Activated T-helper 1 cell treated with anti-CD3 and anti-CD28 coated beads, Interleukin-12 subunit alpha, Interleukin-12 subunit beta, Interleukin-2, Interleukin-4 antibody, amounts not matched to agents 30 ng/mL and 10 ng/mL and 1 ng/mL, durations not matched to agents 14 hours and 24 hours and 36 hours (primary cell): ENCODE results near the gene BORCS5. TPM values are rescaled to one million over a fixed set of nuclear protein-coding genes. Genes with fewer than 3 reads are reported as not detected.

Experiments
- DNase-seq: peaks from one replicate; pipeline ENCODE4 v3.0.0; 2021; ENCODE audit warnings: low spot score
- H3K27ac Mint-ChIP-seq: one replicate; pipeline ENCODE4 v1.8.0; 2021; ENCODE audit warnings: mild to moderate bottlenecking, mixed read lengths
- H3K27me3 Mint-ChIP-seq: one replicate; pipeline ENCODE4 v1.8.0; 2022; ENCODE audit warnings: mild to moderate bottlenecking, moderate library complexity, mixed read lengths; ENCODE audit not compliant: insufficient read depth
- H3K36me3 Mint-ChIP-seq: one replicate; pipeline ENCODE4 v1.8.0; 2021; ENCODE audit warnings: low read depth, mixed read lengths
- H3K4me1 Mint-ChIP-seq: one replicate; pipeline ENCODE4 v1.8.0; 2021; ENCODE audit warnings: low read depth, mixed read lengths
- H3K4me3 Mint-ChIP-seq: one replicate; pipeline ENCODE4 v1.8.0; 2021; ENCODE audit warnings: mild to moderate bottlenecking, moderate library complexity, mixed read lengths
- H3K9me3 Mint-ChIP-seq: one replicate; pipeline ENCODE4 v1.8.0; 2021; ENCODE audit warnings: mixed read lengths
- intact Hi-C: fragments of 100-400 bp; cut with micrococcal nuclease; formaldehyde crosslinking; loops from one replicate; pipeline ENCODE4 v1.15.1; 2024
- total RNA-seq: library from RNA; stranded (reverse); gene quantifications from 2 replicates; pipeline ENCODE4 v1.2.3, GENCODE V29; 2022

BORCS5 gene
- total RNA-seq, 1 donor from 2014 or later, result 39.6 TPM

DNA sequence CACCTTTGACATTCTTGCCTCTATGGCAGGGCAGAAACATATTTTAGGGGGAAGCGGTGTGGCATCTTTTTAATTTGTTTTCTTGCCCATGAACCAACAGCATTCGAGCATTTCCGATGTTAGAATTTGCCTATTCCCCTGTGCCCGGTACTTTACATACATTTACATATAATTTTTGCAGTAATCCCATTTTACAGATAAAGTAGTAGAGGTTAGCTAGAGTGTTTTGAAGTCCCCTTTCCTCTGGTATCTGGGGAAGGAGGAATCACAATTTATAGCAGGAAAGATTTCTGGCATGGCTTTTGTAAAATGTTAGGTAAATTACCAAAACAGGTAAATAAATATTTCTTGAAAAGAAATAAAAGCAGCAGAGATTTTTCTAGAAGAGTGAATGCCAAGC is 1.6 kb downstream of the BORCS5 start:
- intact Hi-C loops, result loop anchor here (1.0 to 10.0 kb wide), 3 partner anchors 249 to 1184 kb away; partner anchors contain the start of genes GSG1 and SMIM10L1

DNA sequence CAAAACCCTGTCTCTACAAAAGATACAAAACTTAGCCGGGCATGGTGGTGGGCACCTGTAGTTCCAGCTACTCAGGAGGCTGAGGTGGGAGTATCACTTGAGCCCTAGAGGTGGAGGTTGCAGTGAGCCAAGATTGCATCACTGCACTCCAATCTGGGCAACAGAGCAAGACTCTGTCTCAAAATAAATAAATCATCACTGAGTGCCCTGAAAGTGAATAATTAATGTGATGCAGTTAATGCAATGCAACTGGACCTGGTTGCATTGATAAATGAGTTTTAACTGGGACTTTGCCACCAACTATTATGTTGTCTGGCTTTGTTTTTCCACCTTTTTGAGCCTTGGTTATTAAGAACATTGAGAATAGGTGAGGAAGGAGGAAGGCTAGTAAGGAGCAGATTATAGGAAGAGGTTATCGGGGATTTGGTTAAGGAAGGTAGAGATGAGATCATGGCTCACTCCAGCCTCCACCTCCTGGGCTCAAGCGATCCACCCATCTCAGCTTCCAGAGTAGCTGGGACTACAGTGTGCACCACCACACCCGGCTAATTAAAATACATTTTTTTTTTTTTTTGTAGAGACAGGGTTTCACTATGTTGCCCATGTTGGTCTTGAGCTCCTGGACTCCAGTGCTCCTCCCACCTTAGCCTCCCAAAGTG is 8.0 kb downstream of the BORCS5 start:
- H3K36me3 Mint-ChIP-seq, result peaks cover 30% of the 10 kb centered on the region
- DNase-seq, result no peak
- peaks cover 51% of the 10 kb centered on the region for H3K4me1 Mint-ChIP-seq
- no peaks in the 10 kb centered on the region for H3K9me3 Mint-ChIP-seq
- H3K27me3 Mint-ChIP-seq, result no peaks in the 10 kb centered on the region
- no peak overlapping the region for H3K4me3 Mint-ChIP-seq
- intact Hi-C loops, result no loop called here
- H3K27ac Mint-ChIP-seq, result no peak overlapping the region

More for the DNA sequence above, 1.6 kb downstream of the BORCS5 start:
- no peaks in the 10 kb centered on the region for H3K9me3 Mint-ChIP-seq
- H3K4me1 Mint-ChIP-seq, result peaks cover 49% of the 10 kb centered on the region
- H3K27ac Mint-ChIP-seq, result peak overlapping the region; percentile 96
- peaks cover 12% of the 10 kb centered on the region for H3K36me3 Mint-ChIP-seq
- peak overlapping the region; percentile 97 for H3K4me3 Mint-ChIP-seq
- H3K27me3 Mint-ChIP-seq, result no peaks in the 10 kb centered on the region
- no peak for DNase-seq

DNA sequence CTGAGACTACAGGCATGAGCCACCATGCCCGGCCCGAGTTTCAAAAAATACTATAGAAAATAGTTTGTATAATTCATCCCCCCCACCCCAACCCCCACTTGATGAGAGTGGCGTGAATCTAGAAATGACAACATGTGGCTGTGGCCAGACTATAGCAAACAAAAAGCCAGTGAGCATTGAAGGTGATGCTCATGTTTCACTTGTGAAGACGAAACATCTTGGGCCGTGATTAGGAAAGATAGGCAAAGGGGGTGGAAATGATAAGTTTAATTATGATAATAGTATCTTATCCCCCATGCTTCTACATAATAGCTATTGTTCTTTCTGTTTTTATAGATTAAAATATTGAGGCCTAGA is 8.5 kb downstream of the BORCS5 start:
- H3K9me3 Mint-ChIP-seq, result no peaks in the 10 kb centered on the region
- peaks cover 51% of the 10 kb centered on the region for H3K4me1 Mint-ChIP-seq
- peaks cover 30% of the 10 kb centered on the region for H3K36me3 Mint-ChIP-seq
- intact Hi-C loops, result no loop called here
- H3K27ac Mint-ChIP-seq, result no peak overlapping the region
- H3K27me3 Mint-ChIP-seq, result no peaks in the 10 kb centered on the region
- H3K4me3 Mint-ChIP-seq, result no peak overlapping the region
- no peak for DNase-seq

DNA sequence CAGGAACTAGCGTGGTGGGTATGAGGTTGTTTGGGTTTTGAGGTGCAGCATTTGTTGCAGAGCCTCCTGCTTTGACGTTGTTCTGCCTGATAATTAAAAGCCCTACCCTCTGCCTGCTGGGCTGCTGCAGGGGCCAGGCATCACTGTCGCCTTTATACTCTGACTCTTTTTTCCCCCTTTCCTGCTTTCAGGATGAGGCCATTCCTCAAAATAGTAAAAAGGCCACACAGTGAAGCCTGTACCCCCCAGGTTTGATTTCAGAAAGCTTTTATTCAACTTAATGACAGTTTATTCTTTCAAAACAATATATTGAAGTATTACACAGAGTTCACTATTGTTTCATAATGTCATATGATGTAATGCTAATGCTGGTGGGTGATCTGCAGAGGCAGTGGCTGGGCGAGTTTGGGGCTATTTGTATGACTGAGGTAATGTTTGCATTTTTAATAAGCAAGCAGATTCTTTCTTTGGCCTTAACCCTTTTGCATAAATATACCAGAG is 9.1 kb downstream of the BORCS5 start:
- Mint-ChIP-seq H3K36me3 (peaks cover 30% of the 10 kb centered on the region), H3K4me1 (peaks cover 51% of the 10 kb centered on the region), H3K27me3 (no peaks in the 10 kb centered on the region), H3K4me3 (no peak overlapping the region), H3K9me3 (no peaks in the 10 kb centered on the region), H3K27ac (no peak overlapping the region)
- intact Hi-C loops, result no loop called here
- DNase-seq, result no peak

DNA sequence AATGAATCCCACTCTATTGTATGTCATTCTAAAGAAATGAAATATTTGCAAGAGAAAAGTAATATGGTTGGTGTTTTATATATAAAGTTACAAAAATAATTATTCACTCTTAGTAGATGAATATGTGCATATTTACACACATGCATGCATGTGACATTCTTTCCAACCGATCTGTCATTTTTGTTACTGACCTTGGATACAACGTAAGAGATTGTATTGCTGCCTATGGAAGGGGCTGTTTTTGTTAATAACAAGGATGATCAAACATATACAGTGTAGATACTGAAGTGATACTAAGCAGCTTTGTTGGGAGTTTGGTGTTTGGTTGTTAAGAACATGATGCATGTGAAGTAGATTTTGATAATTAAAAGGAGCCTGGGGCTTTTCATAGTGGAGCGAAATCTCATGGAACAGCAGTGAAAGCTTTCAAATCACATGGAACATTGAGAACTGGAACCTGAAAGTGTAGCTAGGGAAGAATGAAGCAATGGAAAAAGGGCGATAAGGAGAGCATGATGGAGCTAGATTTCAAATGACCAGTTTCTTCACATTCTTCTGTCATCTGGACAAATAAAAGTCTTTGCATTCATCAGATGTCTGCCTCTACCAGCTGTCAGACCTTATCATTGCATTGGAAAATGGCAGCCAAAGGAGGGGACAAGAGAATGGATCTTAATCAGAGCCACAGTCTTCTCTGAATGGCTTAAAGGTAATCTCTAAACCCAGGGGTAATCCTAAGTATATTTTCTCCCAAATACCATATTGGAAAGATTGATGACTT is 10.0 kb downstream of the BORCS5 start:
- Mint-ChIP-seq H3K4me1 (peaks cover 43% of the 10 kb centered on the region), H3K9me3 (no peaks in the 10 kb centered on the region), H3K27ac (peak overlapping the region; percentile 53), H3K27me3 (no peaks in the 10 kb centered on the region), H3K36me3 (peaks cover 25% of the 10 kb centered on the region), H3K4me3 (no peak overlapping the region)
- intact Hi-C loops, result no loop called here
- DNase-seq, result no peak

DNA sequence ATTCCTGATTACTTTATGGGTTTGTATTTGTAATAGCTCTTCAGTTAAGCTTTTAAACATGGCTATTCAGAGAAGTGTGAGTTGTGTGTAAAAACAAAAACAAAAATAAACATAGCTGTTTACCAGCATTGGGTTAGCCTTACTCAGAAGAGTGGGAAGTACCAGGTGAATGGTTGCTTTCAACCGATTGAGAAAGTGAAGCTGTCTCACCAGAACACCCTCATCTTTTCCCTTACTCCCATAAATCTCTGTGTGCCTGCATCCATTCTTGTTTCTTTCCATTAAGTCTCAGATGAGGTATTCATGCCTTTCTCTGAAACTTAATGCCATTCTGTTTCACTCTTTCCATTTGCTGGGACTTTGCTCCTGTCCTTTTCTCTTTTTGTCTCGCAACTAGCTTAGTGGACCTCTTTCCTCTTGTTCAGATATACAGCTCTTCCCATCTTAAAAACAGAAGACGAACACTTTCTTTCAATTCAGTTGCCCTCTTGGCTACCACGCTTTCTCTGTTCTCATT is 10.7 kb downstream of the BORCS5 start:
- no peak for DNase-seq
- Mint-ChIP-seq H3K9me3 (no peaks in the 10 kb centered on the region), H3K27ac (peak overlapping the region; percentile 18), H3K36me3 (peaks cover 23% of the 10 kb centered on the region), H3K4me1 (peaks cover 39% of the 10 kb centered on the region), H3K27me3 (no peaks in the 10 kb centered on the region), H3K4me3 (no peak overlapping the region)
- intact Hi-C loops, result no loop called here

DNA sequence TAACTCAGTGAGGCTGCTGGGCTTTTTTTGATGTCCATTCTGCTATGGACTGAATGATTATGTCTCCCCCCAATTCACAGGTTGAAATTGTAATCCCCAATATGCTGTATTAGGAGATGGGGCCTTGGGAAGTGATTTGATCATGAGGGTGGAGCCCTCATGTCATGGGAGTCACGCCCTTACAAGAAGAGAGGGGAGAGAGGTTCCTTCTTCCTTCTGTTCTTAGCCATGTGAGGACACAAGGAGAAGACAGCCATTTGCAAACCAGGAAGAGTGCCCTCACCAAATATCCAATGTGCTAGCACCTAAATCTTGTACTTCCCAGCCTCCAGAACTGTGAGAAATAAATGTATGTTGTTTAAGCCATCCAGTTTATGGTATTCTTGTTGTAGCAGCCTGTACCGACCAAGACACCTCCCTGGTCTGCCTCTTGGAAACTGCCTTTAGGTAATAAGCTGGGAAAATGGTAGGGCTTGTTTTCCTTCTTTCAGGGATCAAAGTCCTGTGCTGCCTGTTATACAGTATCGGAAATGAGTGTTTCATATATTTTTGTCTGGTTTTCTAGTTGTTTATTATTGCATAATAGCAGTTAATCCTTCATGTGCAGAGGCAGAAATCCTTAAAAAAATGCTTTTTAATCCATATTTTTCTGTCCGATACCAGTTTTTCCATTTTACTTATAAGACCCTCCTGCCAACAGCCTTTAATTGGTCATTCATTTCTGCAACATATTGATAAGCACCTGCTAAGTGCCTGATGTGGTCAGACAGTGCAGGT is 16.3 kb downstream of the BORCS5 start:
- intact Hi-C loops, result no loop called here
- Mint-ChIP-seq H3K36me3 (peaks cover 27% of the 10 kb centered on the region), H3K27me3 (no peaks in the 10 kb centered on the region), H3K9me3 (no peaks in the 10 kb centered on the region), H3K4me1 (peaks cover 26% of the 10 kb centered on the region), H3K4me3 (no peak overlapping the region), H3K27ac (no peak overlapping the region)
- no peak for DNase-seq

DNA sequence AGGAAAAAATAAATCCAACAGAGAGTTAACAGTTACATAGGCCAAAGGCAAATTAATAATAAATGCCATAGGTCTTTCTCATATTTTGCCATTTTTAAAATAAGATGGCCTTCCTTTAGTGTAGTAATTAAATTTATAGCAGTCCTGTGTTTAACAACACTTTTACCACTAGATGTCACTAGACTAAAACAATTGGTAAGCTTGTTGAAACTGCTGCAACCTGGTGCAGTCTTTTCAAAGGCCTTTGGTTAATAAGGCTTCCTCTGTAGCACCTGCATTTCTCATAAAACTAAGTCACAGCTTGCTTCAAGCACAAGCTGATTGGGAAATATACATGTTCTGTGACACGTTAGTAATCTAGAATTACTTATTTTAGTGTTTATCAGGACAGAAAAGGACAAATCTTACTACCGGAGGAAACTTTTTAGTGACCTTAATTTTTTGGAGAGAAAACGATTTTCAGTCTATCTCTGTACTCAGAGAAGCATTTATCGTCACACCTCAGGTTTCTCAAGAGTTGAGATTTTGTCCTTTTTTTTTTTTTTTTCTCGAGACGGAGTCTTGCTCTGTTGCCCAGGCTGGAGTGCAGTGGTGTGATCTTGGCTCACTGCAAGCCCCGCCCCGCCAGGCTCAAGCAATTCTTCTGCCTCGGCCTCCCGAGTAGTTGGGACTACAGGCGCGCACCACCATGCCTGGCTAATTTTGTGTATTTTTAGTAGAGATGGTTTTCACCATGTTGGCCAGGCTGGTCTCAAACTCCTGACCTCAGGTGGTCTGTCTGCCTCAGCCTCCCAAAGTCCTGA is 20.0 kb downstream of the BORCS5 start:
- no peaks in the 10 kb centered on the region for H3K27me3 Mint-ChIP-seq
- peak; percentile 12 for DNase-seq
- no peaks in the 10 kb centered on the region for H3K9me3 Mint-ChIP-seq
- peaks cover 29% of the 10 kb centered on the region for H3K36me3 Mint-ChIP-seq
- peaks cover 39% of the 10 kb centered on the region for H3K4me1 Mint-ChIP-seq
- no peak overlapping the region for H3K4me3 Mint-ChIP-seq
- intact Hi-C loops, result loop anchor here (1.0 to 2.0 kb wide), 11 partner anchors 13 to 360 kb away; no protein-coding TSS in a partner anchor
- peak overlapping the region; percentile 41 for H3K27ac Mint-ChIP-seq

DNA sequence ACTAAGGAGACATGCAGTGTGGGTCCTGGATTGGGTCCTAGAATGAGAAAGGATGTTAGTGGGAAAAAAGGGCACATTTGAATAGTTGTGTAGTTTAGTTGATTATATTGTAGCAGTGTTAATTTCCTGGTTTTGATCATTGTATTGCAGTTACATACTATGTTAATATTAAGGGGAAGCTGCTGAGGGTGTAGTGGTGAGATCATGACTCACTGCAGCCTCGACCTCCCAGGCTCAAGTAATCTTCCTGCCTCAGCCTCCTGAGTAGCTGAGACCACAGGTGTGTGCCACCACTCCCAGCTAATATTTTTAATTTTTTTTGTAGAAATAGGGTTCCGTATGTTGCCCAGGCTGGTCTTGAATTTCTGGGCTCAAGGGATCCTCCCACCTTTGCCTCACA is 21.7 kb downstream of the BORCS5 start:
- no peaks in the 10 kb centered on the region for H3K27me3 Mint-ChIP-seq
- peaks cover 25% of the 10 kb centered on the region for H3K36me3 Mint-ChIP-seq
- H3K9me3 Mint-ChIP-seq, result peaks cover 1% of the 10 kb centered on the region
- H3K4me1 Mint-ChIP-seq, result peaks cover 46% of the 10 kb centered on the region
- intact Hi-C loops, result no loop called here
- no peak overlapping the region for H3K4me3 Mint-ChIP-seq
- peak overlapping the region; percentile 42 for H3K27ac Mint-ChIP-seq
- no peak for DNase-seq

DNA sequence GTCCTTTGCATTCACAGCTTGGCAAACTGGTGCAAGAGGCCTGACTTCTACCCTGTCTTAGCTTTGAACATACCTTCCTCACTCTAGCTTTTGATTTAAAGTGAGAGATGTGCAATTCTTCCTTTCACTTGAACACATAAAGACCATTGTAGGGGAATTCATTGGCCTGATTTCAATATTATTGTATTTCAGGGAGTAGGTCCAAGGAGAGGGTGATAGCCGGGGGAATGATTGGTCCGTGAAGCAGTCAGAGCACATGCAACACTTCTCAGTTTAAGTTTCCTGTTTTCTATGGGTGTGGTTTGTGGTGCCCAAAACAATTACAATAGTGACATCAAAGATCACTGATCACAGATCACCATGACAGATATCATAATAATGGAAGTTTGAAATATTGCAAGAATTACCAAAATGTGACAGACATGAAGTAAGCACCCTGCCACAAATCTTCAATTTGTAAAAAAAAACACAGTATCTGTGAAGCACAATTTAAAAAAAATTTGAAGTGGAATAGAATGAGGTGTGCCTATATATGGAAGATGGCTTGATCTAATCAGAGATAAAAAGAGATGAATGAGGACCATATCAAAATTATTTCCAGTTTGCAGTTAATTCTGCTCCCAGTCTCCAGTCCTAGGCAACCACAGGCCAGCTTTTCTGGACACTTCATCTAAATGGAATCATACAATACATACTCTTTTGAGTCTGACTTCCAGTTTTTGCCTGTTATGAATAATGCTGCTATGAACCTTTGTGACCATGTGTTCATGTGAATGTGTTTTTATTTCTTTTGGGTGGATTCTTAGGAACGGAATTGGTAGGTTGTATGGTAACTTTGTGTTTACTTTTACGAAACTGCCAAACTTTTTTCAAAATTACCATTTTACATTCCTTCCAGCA is 23.2 kb downstream of the BORCS5 start:
- intact Hi-C loops, result loop anchor here (1.0 to 2.0 kb wide), 2 partner anchors 59 to 317 kb away; partner anchors contain the start of gene GPR19
- Mint-ChIP-seq H3K4me3 (peak overlapping the region; percentile 22), H3K27me3 (no peaks in the 10 kb centered on the region), H3K4me1 (peaks cover 59% of the 10 kb centered on the region), H3K9me3 (peaks cover 4% of the 10 kb centered on the region), H3K27ac (peak overlapping the region; percentile 92), H3K36me3 (peaks cover 26% of the 10 kb centered on the region)
- peak; percentile 11 for DNase-seq

DNA sequence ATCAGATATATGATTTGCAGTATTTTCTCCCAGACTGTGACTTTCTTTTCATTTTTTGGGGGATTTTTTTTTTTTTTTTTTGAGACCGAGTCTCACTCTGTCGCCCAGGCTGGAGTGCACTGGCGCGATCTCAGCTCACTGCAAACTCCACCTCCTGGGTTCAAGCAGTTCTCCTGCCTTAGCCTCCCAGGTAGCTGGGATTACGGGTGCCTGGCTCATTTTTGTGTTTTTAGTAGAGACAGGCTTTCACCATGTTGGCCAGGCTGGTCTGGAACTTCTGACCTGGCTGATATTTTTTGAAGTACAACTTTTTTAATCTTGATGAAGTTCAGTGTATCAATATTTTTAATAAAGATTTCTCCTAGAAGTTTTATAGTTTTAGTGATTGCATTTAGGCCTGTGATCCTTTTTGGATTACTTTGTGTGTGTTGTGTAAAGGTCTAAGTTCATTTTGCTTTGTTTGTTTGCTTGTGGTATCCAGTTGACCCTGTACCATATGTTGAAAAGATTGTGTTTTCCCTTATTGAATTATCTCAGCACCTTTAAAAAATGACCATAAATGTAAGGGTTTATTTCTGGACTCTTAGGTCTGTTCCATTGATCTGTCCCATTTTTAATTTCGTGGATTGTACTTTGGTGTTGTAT is 24.2 kb downstream of the BORCS5 start:
- Mint-ChIP-seq H3K9me3 (peaks cover 4% of the 10 kb centered on the region), H3K4me3 (no peak overlapping the region), H3K27ac (peak overlapping the region; percentile 71), H3K36me3 (peaks cover 26% of the 10 kb centered on the region), H3K27me3 (no peaks in the 10 kb centered on the region), H3K4me1 (peaks cover 66% of the 10 kb centered on the region)
- intact Hi-C loops, result loop anchor here (1.0 to 2.0 kb wide), 2 partner anchors 58 to 316 kb away; partner anchors contain the start of gene GPR19
- no peak for DNase-seq
